ENCODE measurements around the gene SORBS2.

The SORBS2 gene

DNA sequence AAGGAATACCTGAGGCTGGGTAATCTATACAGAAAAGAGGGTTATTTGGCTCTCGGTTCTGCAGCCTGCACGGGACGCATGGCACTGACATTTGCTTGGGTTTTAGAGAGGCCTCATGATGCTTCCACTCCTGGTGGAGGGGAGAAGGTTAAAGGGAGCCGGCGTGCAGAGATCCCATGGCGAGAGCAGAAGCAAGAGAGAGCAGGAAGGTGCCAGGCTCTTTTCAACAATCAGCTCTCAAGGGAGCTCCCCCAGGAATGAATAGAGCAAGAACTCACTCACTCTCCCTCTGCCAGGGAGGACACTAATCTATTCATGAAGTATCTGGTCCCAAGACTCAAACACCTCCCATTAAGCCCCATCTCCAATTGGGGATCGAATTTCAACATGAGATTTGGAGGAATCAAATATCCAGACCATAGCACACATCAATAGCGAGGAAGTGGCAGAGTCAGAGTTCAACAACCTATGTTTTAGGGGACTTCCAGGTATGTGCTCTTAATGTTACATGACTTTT lies 109.8 kb downstream of the SORBS2 start:
- H3K9ac ChIP-seq (ENCODE audit: low read length), result no peak overlapping the region
- H3K4me1 ChIP-seq (ENCODE audit: insufficient read depth, low read length), result peaks cover 12% of the 10 kb centered on the region
- H3K27ac ChIP-seq (ENCODE audit: low read depth, low read length), result no peak overlapping the region
- no peaks in the 10 kb centered on the region for H3K27me3 ChIP-seq (ENCODE audit: control insufficient read depth in 1 of 2, insufficient read depth in 2 of 2, low read length in 2 of 2)
- H3K4me3 ChIP-seq (ENCODE audit: low read depth in 1 of 2, low read length in 2 of 2), result no peak overlapping the region
- H3K36me3 ChIP-seq (ENCODE audit: insufficient read depth, low read length), result no peaks in the 10 kb centered on the region
- no peaks in the 10 kb centered on the region for H3K9me3 ChIP-seq (ENCODE audit: low read length)

DNA sequence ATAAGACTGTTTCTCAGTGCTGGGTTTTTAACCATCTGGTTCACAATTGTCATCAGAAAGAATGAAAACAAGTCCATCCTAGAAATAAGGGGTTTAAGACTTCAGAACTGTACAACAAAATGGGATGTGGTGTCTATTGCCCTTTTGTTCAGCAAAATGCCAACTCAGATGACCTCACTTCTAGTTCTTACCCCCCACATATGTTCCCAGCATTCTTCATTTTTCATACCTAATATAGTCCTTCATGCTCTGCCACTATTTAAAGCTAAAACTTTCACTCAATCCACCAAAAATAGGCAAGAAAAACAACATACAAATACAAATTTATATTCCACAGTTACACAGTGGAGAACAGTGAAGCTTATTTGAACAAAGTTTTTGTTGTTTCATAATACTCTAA lies 111.4 kb downstream of the SORBS2 start:
- H3K9ac ChIP-seq (ENCODE audit: low read length), result no peak overlapping the region
- H3K36me3 ChIP-seq (ENCODE audit: insufficient read depth, low read length), result no peaks in the 10 kb centered on the region
- no peaks in the 10 kb centered on the region for H3K9me3 ChIP-seq (ENCODE audit: low read length)
- H3K4me3 ChIP-seq (ENCODE audit: low read depth in 1 of 2, low read length in 2 of 2), result no peak overlapping the region
- H3K27me3 ChIP-seq (ENCODE audit: control insufficient read depth in 1 of 2, insufficient read depth in 2 of 2, low read length in 2 of 2), result no peaks in the 10 kb centered on the region
- H3K4me1 ChIP-seq (ENCODE audit: insufficient read depth, low read length), result peaks cover 15% of the 10 kb centered on the region
- H3K27ac ChIP-seq (ENCODE audit: low read depth, low read length), result peak overlapping the region; percentile 37

DNA sequence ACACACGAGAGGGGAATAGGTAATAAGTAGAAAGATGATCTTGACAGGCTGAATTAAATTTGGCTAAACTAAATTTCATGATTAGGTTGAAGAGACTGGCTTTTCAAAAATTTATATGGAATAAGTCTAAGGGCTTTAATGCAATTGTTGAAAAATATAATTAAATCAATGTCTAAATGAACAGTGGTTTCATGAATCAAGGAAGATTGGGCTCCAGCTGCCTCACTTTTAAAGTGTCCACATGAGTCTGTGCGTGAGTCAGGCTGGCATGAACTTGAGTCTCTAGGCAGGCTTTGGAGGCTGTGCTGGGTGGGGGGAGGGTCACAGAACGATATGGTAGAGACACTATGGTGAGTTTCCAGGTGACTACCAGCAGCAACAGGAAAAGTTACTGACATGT lies 111.9 kb downstream of the SORBS2 start:
- no peak overlapping the region for H3K9ac ChIP-seq (ENCODE audit: low read length)
- peaks cover 21% of the 10 kb centered on the region for H3K4me1 ChIP-seq (ENCODE audit: insufficient read depth, low read length)
- no peaks in the 10 kb centered on the region for H3K36me3 ChIP-seq (ENCODE audit: insufficient read depth, low read length)
- no peaks in the 10 kb centered on the region for H3K9me3 ChIP-seq (ENCODE audit: low read length)
- H3K27me3 ChIP-seq (ENCODE audit: control insufficient read depth in 1 of 2, insufficient read depth in 2 of 2, low read length in 2 of 2), result no peaks in the 10 kb centered on the region
- no peak overlapping the region for H3K4me3 ChIP-seq (ENCODE audit: low read depth in 1 of 2, low read length in 2 of 2)
- peak overlapping the region; percentile 37 for H3K27ac ChIP-seq (ENCODE audit: low read depth, low read length)

DNA sequence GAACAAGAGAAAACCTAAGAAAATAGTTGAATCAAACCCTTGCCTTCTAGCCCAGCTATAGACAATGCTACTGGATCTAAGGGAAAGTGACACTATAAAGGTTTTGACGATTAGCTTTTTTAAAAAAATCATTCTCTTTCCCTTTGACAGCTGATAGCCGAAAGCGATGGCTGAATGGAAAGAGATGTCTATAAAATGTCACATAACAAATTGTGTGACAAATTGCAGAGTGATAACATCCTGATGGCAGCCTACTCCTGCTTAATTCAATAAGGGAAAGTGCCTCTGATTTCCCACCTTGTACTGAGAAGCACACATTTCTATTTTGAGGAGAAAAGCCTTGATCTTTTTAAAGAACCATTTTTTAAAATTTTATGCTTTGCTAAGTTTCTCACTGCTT lies 114.5 kb downstream of the SORBS2 start:
- H3K4me1 ChIP-seq (ENCODE audit: insufficient read depth, low read length), result peaks cover 23% of the 10 kb centered on the region
- no peak overlapping the region for H3K9ac ChIP-seq (ENCODE audit: low read length)
- H3K27ac ChIP-seq (ENCODE audit: low read depth, low read length), result no peak overlapping the region
- no peak overlapping the region for H3K4me3 ChIP-seq (ENCODE audit: low read depth in 1 of 2, low read length in 2 of 2)
- H3K27me3 ChIP-seq (ENCODE audit: control insufficient read depth in 1 of 2, insufficient read depth in 2 of 2, low read length in 2 of 2), result no peaks in the 10 kb centered on the region
- H3K9me3 ChIP-seq (ENCODE audit: low read length), result no peaks in the 10 kb centered on the region
- no peaks in the 10 kb centered on the region for H3K36me3 ChIP-seq (ENCODE audit: insufficient read depth, low read length)

DNA sequence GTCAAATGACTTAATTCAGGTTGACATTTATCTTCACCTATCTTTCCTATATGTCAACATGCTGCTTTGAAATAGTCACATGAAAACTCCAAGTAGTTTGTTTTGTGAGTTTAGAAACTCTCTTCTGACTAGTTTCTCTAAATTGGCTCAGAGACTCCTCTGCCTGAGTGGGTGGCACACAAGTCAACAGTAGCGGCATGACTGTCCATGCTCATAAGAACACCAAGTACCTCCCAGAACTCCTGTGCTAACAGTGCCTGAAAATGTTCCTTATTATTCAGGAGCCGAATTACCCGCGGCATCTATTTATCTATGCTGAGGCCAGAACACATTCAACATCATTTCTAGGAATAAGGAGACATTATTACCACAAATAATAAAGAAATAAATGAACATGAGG lies 116.3 kb downstream of the SORBS2 start:
- peaks cover 16% of the 10 kb centered on the region for H3K4me1 ChIP-seq (ENCODE audit: insufficient read depth, low read length)
- H3K4me3 ChIP-seq (ENCODE audit: low read depth in 1 of 2, low read length in 2 of 2), result no peak overlapping the region
- H3K27me3 ChIP-seq (ENCODE audit: control insufficient read depth in 1 of 2, insufficient read depth in 2 of 2, low read length in 2 of 2), result no peaks in the 10 kb centered on the region
- no peak overlapping the region for H3K27ac ChIP-seq (ENCODE audit: low read depth, low read length)
- H3K36me3 ChIP-seq (ENCODE audit: insufficient read depth, low read length), result no peaks in the 10 kb centered on the region
- H3K9ac ChIP-seq (ENCODE audit: low read length), result no peak overlapping the region
- H3K9me3 ChIP-seq (ENCODE audit: low read length), result no peaks in the 10 kb centered on the region

DNA sequence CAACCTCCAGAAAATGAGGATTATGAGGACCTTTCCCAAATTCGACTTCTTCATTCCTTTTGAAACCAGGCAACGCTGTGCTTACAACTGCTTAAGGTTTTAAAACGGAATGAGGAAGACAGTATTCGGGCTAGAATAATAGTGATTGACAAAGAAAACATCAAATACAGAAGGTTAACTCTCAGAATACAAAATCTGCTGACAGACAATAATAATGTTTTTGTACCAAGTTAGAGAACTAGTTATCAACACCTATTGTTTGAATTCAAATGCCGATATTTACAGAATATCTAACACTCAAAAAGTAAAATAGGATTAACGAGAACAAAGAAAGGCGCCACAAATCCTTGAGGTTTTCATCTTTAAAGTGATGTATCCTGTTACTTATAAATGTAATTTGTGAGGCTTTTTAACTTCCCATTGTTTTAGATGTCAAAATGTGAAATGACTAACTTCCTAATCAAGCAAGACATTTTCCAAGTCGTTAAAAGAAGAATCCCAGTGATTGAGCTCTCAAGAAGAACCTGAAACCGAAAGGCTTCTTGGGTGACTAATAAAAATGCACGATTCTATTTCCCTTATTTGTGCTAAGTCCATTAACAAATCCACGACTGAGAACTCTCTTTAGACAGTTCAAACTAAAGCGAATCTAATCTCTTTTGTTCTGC lies 118.3 kb downstream of the SORBS2 start:
- Histone ChIP-seq H3K9ac (ENCODE audit: low read length) (no peak overlapping the region), H3K4me1 (ENCODE audit: insufficient read depth, low read length) (peaks cover 11% of the 10 kb centered on the region), H3K27ac (ENCODE audit: low read depth, low read length) (no peak overlapping the region), H3K4me3 (ENCODE audit: low read depth in 1 of 2, low read length in 2 of 2) (no peak overlapping the region), H3K27me3 (ENCODE audit: control insufficient read depth in 1 of 2, insufficient read depth in 2 of 2, low read length in 2 of 2) (no peaks in the 10 kb centered on the region), H3K36me3 (ENCODE audit: insufficient read depth, low read length) (no peaks in the 10 kb centered on the region), H3K9me3 (ENCODE audit: low read length) (no peaks in the 10 kb centered on the region)

DNA sequence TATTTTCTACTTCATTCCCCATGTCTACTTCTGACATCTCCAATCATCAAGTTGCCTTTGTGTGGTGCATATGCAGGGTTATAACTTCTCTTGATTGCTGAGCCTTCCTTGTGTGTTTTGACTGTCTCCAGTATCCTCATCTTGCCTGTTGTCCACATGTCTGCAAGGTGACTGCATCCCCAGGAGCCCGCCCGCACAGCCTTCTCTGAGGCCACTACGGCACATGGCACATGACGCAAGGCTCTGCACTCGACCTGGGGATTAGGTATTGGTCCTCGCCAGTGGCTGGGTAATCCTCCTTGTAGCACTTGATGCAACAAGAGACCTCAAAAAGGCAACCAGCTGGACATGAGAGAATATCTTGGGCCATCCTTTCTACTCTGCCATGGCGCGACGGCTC lies 122.6 kb downstream of the SORBS2 start:
- H3K27ac ChIP-seq (ENCODE audit: low read depth, low read length), result no peak overlapping the region
- no peak overlapping the region for H3K4me3 ChIP-seq (ENCODE audit: low read depth in 1 of 2, low read length in 2 of 2)
- peaks cover 14% of the 10 kb centered on the region for H3K4me1 ChIP-seq (ENCODE audit: insufficient read depth, low read length)
- H3K27me3 ChIP-seq (ENCODE audit: control insufficient read depth in 1 of 2, insufficient read depth in 2 of 2, low read length in 2 of 2), result no peaks in the 10 kb centered on the region
- no peaks in the 10 kb centered on the region for H3K36me3 ChIP-seq (ENCODE audit: insufficient read depth, low read length)
- no peaks in the 10 kb centered on the region for H3K9me3 ChIP-seq (ENCODE audit: low read length)
- no peak overlapping the region for H3K9ac ChIP-seq (ENCODE audit: low read length)

DNA sequence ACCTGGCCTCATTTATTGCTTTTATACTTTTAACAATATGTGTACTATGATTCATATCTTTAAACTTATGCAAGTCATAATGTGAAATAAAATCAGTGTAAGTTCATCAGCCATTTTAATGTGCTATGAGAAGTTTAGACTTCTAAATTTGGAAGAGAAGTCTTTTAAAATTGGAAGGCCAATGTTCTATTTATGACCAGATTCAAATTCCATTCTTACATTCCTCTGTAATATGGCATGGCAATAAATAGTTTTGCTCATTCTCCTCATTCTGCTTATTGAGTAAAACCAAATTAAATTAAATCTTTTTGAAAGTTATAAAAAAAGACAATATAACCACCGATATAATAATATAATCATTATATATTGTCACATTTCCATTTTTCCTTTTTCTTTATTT lies 126.2 kb downstream of the SORBS2 start:
- Histone ChIP-seq H3K4me1 (ENCODE audit: insufficient read depth, low read length) (peaks cover 18% of the 10 kb centered on the region), H3K4me3 (ENCODE audit: low read depth in 1 of 2, low read length in 2 of 2) (no peak overlapping the region), H3K36me3 (ENCODE audit: insufficient read depth, low read length) (no peaks in the 10 kb centered on the region), H3K9ac (ENCODE audit: low read length) (no peak overlapping the region), H3K9me3 (ENCODE audit: low read length) (no peaks in the 10 kb centered on the region), H3K27me3 (ENCODE audit: control insufficient read depth in 1 of 2, insufficient read depth in 2 of 2, low read length in 2 of 2) (no peaks in the 10 kb centered on the region), H3K27ac (ENCODE audit: low read depth, low read length) (no peak overlapping the region)

DNA sequence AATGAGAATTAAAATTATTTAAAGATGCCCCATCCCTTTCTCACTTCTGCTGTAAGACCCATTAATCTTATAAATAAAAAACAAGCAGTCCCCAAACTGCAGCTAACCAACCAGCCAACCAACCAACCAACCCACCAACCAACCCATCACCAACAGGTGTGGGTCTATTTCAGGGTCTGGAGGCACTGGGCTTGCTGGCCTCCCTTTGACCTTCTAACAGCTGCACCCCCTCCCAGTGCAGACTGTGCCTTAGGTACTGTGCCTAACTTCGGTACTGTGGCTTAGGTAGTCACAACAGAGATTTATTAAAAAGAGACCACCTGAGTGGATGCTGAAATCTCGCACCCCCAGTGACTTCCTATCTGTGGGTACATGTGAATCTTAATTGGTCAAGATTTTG lies 128.1 kb downstream of the SORBS2 start:
- Histone ChIP-seq H3K9me3 (ENCODE audit: low read length) (no peaks in the 10 kb centered on the region), H3K4me3 (ENCODE audit: low read depth in 1 of 2, low read length in 2 of 2) (no peak overlapping the region), H3K27me3 (ENCODE audit: control insufficient read depth in 1 of 2, insufficient read depth in 2 of 2, low read length in 2 of 2) (no peaks in the 10 kb centered on the region), H3K27ac (ENCODE audit: low read depth, low read length) (no peak overlapping the region), H3K36me3 (ENCODE audit: insufficient read depth, low read length) (no peaks in the 10 kb centered on the region), H3K4me1 (ENCODE audit: insufficient read depth, low read length) (peaks cover 18% of the 10 kb centered on the region), H3K9ac (ENCODE audit: low read length) (no peak overlapping the region)

DNA sequence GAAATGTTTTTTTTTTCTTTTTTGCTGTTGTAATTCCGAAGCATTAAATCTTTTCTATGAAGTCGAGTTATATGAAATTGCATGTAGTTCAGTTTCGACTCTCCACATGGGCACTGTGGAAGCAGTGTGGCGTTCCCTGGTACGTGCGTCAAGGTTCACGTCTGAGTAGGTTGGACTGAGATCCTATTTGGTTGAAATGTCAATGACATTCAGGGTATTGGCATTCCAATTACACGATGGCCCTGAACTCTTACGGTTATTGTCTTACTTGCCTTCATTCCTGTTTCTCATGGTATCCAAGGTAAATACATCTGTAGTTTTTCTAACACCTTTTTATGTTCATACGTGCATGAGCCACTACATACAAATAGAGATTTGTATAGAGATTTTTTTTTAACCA lies 128.8 kb downstream of the SORBS2 start:
- no peak overlapping the region for H3K27ac ChIP-seq (ENCODE audit: low read depth, low read length)
- peaks cover 18% of the 10 kb centered on the region for H3K4me1 ChIP-seq (ENCODE audit: insufficient read depth, low read length)
- H3K36me3 ChIP-seq (ENCODE audit: insufficient read depth, low read length), result no peaks in the 10 kb centered on the region
- no peak overlapping the region for H3K4me3 ChIP-seq (ENCODE audit: low read depth in 1 of 2, low read length in 2 of 2)
- no peak overlapping the region for H3K9ac ChIP-seq (ENCODE audit: low read length)
- H3K27me3 ChIP-seq (ENCODE audit: control insufficient read depth in 1 of 2, insufficient read depth in 2 of 2, low read length in 2 of 2), result no peaks in the 10 kb centered on the region
- no peaks in the 10 kb centered on the region for H3K9me3 ChIP-seq (ENCODE audit: low read length)

DNA sequence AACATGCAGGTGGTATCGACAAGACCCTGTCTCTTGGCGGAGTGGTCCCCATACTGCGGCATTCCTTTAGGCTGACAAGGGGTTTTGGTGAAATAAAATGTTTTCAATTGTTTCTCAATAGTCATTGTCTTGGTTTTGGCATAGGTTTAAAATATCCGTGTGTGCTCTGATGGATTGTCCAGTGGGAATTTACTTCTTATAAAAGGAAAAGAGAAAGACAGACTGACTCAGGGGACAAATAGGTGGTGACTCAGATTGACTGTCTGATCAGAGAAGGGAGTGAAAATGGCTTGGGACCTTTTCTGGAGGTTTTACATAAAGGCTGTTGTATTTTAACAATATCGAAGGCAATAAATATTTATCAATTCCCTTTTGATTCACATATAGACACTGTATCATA lies 129.8 kb downstream of the SORBS2 start:
- Histone ChIP-seq H3K4me1 (ENCODE audit: insufficient read depth, low read length) (peaks cover 18% of the 10 kb centered on the region), H3K4me3 (ENCODE audit: low read depth in 1 of 2, low read length in 2 of 2) (no peak overlapping the region), H3K9ac (ENCODE audit: low read length) (no peak overlapping the region), H3K9me3 (ENCODE audit: low read length) (no peaks in the 10 kb centered on the region), H3K27me3 (ENCODE audit: control insufficient read depth in 1 of 2, insufficient read depth in 2 of 2, low read length in 2 of 2) (no peaks in the 10 kb centered on the region), H3K27ac (ENCODE audit: low read depth, low read length) (no peak overlapping the region), H3K36me3 (ENCODE audit: insufficient read depth, low read length) (no peaks in the 10 kb centered on the region)

DNA sequence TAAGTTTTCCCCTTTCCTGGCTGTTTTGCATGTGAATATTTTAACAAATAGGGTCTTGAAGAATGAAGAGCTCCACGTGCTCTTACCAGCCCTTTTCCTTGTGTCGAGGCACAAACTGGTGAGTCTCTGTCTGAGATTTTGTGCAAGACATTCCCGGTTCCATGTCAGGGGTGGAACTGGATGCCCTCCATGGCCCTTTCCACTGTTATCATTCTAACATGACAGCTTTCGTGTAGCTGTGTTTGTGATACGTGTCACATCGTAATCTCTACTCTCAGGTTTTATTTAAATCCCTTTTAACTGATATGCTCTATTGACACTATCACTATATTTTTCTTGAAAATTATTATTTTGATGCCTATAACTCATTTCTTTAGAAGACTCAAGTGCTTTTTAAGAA lies 130.4 kb downstream of the SORBS2 start:
- Histone ChIP-seq H3K4me3 (ENCODE audit: low read depth in 1 of 2, low read length in 2 of 2) (no peak overlapping the region), H3K4me1 (ENCODE audit: insufficient read depth, low read length) (peaks cover 17% of the 10 kb centered on the region), H3K27me3 (ENCODE audit: control insufficient read depth in 1 of 2, insufficient read depth in 2 of 2, low read length in 2 of 2) (no peaks in the 10 kb centered on the region), H3K27ac (ENCODE audit: low read depth, low read length) (no peak overlapping the region), H3K36me3 (ENCODE audit: insufficient read depth, low read length) (no peaks in the 10 kb centered on the region), H3K9me3 (ENCODE audit: low read length) (no peaks in the 10 kb centered on the region), H3K9ac (ENCODE audit: low read length) (no peak overlapping the region)

Measured in muscle layer of colon (tissue), 2 donors.